Stimulated activated CD8-positive, alpha-beta memory T cell treated with anti-CD3 and anti-CD28 coated beads, Interleukin-15, amount 100 ng/mL, for 24 hours (primary cell): ENCODE measurements around the gene ST14.
"Not testable (repeated sequence)": the region's sequence is repeated elsewhere in the genome, so short reads cannot be mapped to it uniquely, and the experiment has no call there.

ENCODE experiments used
- DNase-seq: peaks from one replicate; pipeline ENCODE4 v3.0.0-alpha.2; 2020; ENCODE audit warnings: low read depth

ST14 gene

DNA sequence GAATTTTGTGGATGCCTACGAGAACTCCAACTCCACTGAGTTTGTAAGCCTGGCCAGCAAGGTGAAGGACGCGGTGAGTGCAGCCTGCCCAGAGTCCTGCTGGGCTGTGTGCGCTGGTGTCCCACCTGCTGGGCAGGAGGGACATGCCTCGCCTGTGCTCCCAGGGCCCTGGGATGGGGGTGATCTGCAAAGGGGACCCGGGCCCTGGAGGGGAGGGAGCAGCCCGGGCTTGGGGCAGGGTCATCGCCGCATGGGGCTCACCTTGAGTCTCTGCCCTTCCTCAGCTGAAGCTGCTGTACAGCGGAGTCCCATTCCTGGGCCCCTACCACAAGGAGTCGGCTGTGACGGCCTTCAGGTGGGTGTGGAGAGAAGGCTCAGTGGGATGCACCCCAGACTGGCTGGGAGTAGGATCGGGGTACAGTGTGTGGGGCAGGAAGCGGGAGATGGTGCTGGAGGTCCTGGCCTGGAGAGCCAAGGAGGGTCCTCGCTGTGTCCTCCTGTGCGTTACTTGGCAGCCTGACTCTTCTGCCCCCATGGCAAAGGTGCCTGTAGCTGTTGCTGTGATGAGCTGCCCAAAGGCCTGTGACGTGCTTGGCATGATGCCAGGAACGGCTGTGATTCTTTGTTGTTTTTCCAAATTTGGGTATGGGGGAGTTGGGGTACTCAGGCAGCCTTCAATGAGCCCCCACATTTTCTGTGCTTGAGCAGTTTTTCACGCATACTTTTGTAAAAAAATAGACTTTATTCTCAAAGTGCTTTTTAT, 29.2 kb downstream of the ST14 start:
- DNase-seq = no peak

DNA sequence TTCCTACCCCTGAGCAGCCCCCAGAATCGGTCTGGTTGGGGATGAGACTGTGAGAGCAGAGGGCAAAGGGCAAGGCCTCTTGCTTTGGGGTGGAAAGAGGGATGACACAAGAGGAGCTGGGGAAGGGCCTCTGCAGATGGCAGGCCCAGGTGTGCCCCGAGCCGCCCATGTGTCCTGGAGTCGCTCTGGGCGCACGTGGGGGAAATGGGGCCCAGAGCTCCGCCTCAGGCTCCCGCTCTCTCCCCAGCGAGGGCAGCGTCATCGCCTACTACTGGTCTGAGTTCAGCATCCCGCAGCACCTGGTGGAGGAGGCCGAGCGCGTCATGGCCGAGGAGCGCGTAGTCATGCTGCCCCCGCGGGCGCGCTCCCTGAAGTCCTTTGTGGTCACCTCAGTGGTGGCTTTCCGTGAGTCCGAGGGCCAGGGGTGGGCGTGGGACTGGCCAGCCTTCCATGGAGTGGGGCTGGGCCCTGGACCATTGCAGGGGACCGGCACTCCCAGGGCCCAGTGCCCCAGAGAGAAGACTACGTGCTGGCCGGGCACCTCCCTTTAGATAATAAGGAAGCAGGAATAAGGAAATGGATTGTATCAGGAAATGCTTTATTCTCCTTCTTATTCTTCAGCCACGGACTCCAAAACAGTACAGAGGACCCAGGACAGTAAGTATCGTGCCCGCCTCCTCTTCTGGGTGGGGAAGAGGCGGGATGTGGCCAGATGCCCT, 30.1 kb downstream of the ST14 start:
- DNase-seq = no peak

GRCh38 chr11:130190371-130190881, 30.8 kb downstream of the ST14 start:
- DNase-seq = no peak

DNA sequence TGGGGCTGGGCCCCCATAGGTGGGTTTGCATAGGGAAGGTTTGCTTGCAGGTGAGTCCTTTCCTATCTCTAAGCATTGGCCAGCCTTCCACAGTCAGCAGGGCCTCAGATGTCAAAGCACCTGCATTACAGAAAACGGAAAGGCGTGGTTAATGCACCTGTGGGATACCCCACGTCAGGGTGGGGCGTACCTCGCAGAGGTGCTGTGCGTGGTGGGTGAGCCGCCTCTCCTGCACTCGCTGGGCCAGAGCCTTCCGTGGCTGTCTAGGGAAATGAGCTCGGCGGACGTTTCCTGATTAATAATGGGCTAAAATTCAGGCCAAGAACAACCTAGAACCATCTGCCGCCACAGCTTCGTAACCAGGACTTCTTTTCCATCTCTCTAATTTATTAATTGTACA, 32.3 kb downstream of the ST14 start:
- no peak for DNase-seq

GRCh38 chr11:130192845-130193267, 33.3 kb downstream of the ST14 start:
- DNase-seq = no peak

GRCh38 chr11:130193551-130193950, 34.0 kb downstream of the ST14 start:
- DNase-seq = not testable (repeated sequence)

DNA sequence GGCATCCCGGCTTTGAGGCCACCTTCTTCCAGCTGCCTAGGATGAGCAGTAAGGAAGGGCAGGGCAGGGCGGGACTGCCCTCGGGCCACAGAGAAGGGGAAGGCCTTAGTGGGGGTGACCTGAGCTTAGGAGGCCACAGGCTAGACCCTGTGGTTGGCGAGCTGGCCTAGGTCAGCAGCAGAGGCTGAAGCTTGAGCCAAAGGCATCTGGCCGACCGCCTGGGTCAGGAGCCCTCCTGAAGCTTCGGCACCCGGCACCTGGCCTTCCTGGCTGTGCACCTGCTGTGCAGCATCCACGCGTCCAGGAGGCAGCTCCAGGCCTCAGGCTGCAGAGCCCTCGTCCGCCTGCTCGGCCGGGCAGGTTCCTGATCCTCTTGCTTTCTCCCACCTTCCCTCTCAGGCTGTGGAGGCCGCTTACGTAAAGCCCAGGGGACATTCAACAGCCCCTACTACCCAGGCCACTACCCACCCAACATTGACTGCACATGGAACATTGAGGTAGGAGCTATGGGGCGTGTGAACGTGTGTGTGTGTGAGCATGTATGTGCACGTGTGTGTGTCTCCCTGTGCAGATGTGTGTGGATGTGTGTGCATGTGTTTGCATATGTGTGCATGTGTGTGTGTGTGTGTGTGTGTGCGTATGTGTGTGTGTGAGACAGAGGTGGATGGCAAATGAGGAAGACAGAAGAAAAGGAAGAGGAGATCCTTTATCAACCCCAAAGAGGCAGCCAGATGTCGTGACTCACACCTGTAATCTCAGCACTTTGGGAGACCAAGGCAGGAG, 34.9 kb downstream of the ST14 start:
- no peak for DNase-seq

DNA sequence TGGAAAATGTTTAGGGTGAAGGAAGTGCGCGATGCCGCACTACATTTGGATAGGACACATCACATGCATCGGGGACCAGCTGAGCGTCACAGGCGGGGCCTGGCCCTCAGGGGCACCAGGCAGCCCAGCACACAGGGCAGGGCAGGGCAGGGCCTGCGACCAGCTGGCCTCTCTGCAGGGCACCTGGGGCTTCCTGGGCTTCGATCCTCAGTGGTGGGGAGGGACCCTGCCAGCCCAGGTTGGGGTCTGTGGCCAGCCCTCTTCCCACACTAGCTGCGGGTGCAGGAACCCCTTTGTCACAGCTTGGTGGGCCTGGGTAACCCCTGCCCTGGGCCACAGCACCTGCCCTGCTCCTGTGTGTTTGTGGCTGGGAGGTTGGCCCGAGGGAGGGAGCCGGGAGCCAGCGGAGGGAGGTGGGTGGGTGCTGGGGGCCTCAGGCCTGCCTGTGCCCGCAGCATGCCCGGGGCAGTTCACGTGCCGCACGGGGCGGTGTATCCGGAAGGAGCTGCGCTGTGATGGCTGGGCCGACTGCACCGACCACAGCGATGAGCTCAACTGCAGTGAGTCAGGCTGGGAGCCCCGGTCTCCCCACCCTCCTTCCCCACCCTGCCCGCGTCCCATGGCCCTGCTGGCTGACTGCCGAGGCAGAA, 37.9 kb downstream of the ST14 start:
- no peak for DNase-seq

DNA sequence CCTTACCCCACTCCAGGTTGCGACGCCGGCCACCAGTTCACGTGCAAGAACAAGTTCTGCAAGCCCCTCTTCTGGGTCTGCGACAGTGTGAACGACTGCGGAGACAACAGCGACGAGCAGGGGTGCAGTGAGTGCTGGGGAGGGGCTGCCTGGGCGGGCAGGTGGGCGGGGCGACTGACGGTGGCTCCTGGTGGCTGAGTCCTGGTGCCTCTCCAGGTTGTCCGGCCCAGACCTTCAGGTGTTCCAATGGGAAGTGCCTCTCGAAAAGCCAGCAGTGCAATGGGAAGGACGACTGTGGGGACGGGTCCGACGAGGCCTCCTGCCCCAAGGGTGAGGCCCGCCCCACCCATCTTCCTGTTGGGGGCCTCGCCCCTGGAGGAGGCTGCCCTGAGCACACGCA, 38.7 kb downstream of the ST14 start:
- DNase-seq = no peak

- no peak for DNase-seq
These were observed 39.4 kb downstream of the ST14 start for GRCh38 chr11:130198964-130199363.

- DNase-seq = no peak
These were observed 40.2 kb downstream of the ST14 start for GRCh38 chr11:130199792-130200191.

GRCh38 chr11:130201026-130201425, 41.4 kb downstream of the ST14 start:
- DNase-seq = no peak

GRCh38 chr11:130202009-130202817, 42.6 kb downstream of the ST14 start:
- DNase-seq = no peak

- DNase-seq = no peak
These were observed 43.5 kb downstream of the ST14 start for GRCh38 chr11:130202818-130203689.

- no peak for DNase-seq
These were observed 44.5 kb downstream of the ST14 start for GRCh38 chr11:130203766-130204702.

- no peak for DNase-seq
These were observed 45.1 kb downstream of the ST14 start for GRCh38 chr11:130204703-130205095.

DNA sequence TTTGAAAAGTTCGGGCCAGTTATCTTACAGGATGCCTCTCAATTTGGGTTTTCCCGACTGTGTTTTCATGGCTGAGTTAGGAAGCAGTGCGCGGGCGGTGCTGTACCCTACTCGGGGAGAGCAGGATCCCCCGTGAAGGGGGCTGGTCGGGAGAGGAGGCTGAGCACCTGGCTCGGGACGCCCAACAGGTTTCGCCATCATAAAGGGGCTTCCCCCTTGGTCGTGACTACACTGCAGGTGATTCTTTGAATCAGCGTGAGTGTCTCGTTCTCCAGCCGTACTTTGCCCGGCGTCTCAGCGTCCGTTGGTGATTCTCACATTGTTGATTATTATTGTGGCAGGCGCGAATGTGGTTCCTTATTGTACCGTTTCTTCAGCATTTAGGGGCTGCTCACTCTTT, 46.6 kb downstream of the ST14 start:
- no peak for DNase-seq

GRCh38 chr11:130208241-130209127, 48.9 kb downstream of the ST14 start:
- DNase-seq = no peak
